ENCODE measurements around the gene TSPAN1.
A peak's percentile ranks its signal among the peaks of the same experiment; 100 is the strongest.

Gene TSPAN1

GRCh38 chr1:46174448-46175231 lies at the start of gene TSPAN1:
TSPAN1 (plus strand) TSS chr1:46175087; CDS start chr1:46181108, 6,021 bp downstream.
- DNase-seq (ENCODE audit: low read depth in 2 of 2) = no peak

GRCh38 chr1:46128344-46128743 lies 46.5 kb upstream of the TSPAN1 start:
- DNase-seq (ENCODE audit: low read depth in 2 of 2) = no peak

GRCh38 chr1:46130121-46130520 lies 44.8 kb upstream of the TSPAN1 start:
- DNase-seq (ENCODE audit: low read depth in 2 of 2) = no peak

GRCh38 chr1:46130606-46131005 lies 44.3 kb upstream of the TSPAN1 start:
- DNase-seq (ENCODE audit: low read depth in 2 of 2) = no peak

- no peak for DNase-seq (ENCODE audit: low read depth in 2 of 2)
Observed at GRCh38 chr1:46131093-46131492, 43.8 kb upstream of the TSPAN1 start.

GRCh38 chr1:46131712-46132528 lies 43.0 kb upstream of the TSPAN1 start:
- DNase-seq (ENCODE audit: low read depth in 2 of 2) = no peak

- DNase-seq (ENCODE audit: low read depth in 2 of 2) = peak; percentile 60 to 61
Observed at GRCh38 chr1:46132529-46133180, 42.2 kb upstream of the TSPAN1 start, which contains the start of gene PIK3R3. PIK3R3 (minus strand) TSS chr1:46132629; CDS start chr1:46131952, 677 bp downstream.

- no peak for DNase-seq (ENCODE audit: low read depth in 2 of 2)
Observed at GRCh38 chr1:46133181-46133658, 41.7 kb upstream of the TSPAN1 start.

- DNase-seq (ENCODE audit: low read depth in 2 of 2) = no peak
Observed at GRCh38 chr1:46133781-46134350, 41.0 kb upstream of the TSPAN1 start.

GRCh38 chr1:46134660-46135331 lies 40.1 kb upstream of the TSPAN1 start:
- no peak for DNase-seq (ENCODE audit: low read depth in 2 of 2)

GRCh38 chr1:46136711-46137110 lies 38.2 kb upstream of the TSPAN1 start:
- DNase-seq (ENCODE audit: low read depth in 2 of 2) = no peak

- no peak for DNase-seq (ENCODE audit: low read depth in 2 of 2)
Observed at GRCh38 chr1:46137916-46138315, 37.0 kb upstream of the TSPAN1 start.

- no peak for DNase-seq (ENCODE audit: low read depth in 2 of 2)
Observed at GRCh38 chr1:46148318-46148717, 26.6 kb upstream of the TSPAN1 start.

GRCh38 chr1:46150085-46150484 lies 24.8 kb upstream of the TSPAN1 start:
- DNase-seq (ENCODE audit: low read depth in 2 of 2) = no peak

GRCh38 chr1:46152016-46152415 lies 22.9 kb upstream of the TSPAN1 start:
- DNase-seq (ENCODE audit: low read depth in 2 of 2) = no peak

GRCh38 chr1:46153228-46153627 lies 21.7 kb upstream of the TSPAN1 start:
- no peak for DNase-seq (ENCODE audit: low read depth in 2 of 2)

- DNase-seq (ENCODE audit: low read depth in 2 of 2) = no peak
Observed at GRCh38 chr1:46153732-46154131, 21.2 kb upstream of the TSPAN1 start.

GRCh38 chr1:46157916-46158311 lies 17.0 kb upstream of the TSPAN1 start:
- DNase-seq (ENCODE audit: low read depth in 2 of 2) = no peak

GRCh38 chr1:46158312-46159281 lies 16.3 kb upstream of the TSPAN1 start:
- no peak for DNase-seq (ENCODE audit: low read depth in 2 of 2)

GRCh38 chr1:46159516-46159915 lies 15.4 kb upstream of the TSPAN1 start:
- DNase-seq (ENCODE audit: low read depth in 2 of 2) = no peak
